Measurements from ENCODE around the gene GLP2R.

Gene GLP2R

DNA sequence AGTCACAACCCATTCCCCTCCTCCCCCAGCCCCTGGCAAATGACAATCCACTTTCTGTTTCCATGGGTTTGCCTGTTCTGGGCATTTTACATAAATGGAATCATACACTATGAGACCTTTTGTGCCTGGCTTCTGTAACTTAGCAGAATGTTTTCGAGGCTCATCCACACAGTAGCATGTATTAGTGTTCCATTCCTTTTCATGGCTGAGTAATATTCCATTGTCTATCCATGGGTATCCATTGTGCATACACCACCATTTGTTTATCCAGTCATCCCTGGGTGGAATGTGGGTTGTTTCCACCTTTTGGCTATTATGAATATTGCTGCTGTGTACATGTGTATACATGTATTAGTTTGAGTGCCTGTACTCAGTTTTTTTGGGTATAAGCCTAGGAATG lies 113.0 kb downstream of the GLP2R start:
- no peak for TF ChIP-seq CTCF (IDR thresholded peaks at IDR 0.05; ENCODE audit: control insufficient read depth, extremely low read depth, insufficient read depth)
- H3K4me3 ChIP-seq (ENCODE audit: low read depth, low read length) = no peak overlapping the region
- no peak for DNase-seq (ENCODE audit: low read depth)

GRCh38 chr17:9940841-9941240 lies 115.1 kb downstream of the GLP2R start:
- no peak overlapping the region for H3K4me3 ChIP-seq (ENCODE audit: low read depth, low read length)
- TF ChIP-seq CTCF (IDR thresholded peaks at IDR 0.05; ENCODE audit: control insufficient read depth, extremely low read depth, insufficient read depth) = no peak
- no peak for DNase-seq (ENCODE audit: low read depth)

GRCh38 chr17:9941305-9941704 lies 115.6 kb downstream of the GLP2R start:
- no peak for DNase-seq (ENCODE audit: low read depth)
- no peak for TF ChIP-seq CTCF (IDR thresholded peaks at IDR 0.05; ENCODE audit: control insufficient read depth, extremely low read depth, insufficient read depth)
- no peak overlapping the region for H3K4me3 ChIP-seq (ENCODE audit: low read depth, low read length)

Data from LNCaP clone FGC (cell line).